Smooth muscle cell (in vitro differentiated cells): ENCODE data around the gene TSPAN12. TPM values are rescaled to one million over a fixed set of nuclear protein-coding genes. Genes with fewer than 3 reads are reported as not detected.

Source experiments
- DNase-seq: peaks from one replicate; lab custom pipeline; 2025; ENCODE audit not compliant: unreplicated experiment; lab: John Stamatoyannopoulos, UW
- H2AFZ ChIP-seq: fragments of 200-600 bp; sonication (generic); 2 replicates; pipeline ENCODE4 v1.6.0; 2016; ENCODE audit warnings: antibody characterized with exemption, low read depth, mild to moderate bottlenecking
- H3F3A ChIP-seq: fragments of 200-600 bp; sonication (generic); 2 replicates; pipeline ENCODE4 v1.6.0; 2017; ENCODE audit warnings: antibody characterized with exemption, low read depth
- H3K27ac ChIP-seq: fragments of 200-600 bp; sonication (generic); 2 replicates; pipeline ENCODE4 v1.5.1; 2016; ENCODE audit warnings: low read depth, mild to moderate bottlenecking
- H3K27me3 ChIP-seq: fragments of 200-600 bp; sonication (generic); 2 replicates; pipeline ENCODE4 v1.6.1; 2016; ENCODE audit warnings: low read depth, mild to moderate bottlenecking
- H3K36me3 ChIP-seq: fragments of 200-600 bp; sonication (generic); 2 replicates; pipeline ENCODE4 v1.5.1; 2016; ENCODE audit warnings: low read depth
- H3K4me1 ChIP-seq: fragments of 200-600 bp; sonication (generic); 2 replicates; pipeline ENCODE4 v1.5.1; 2016; ENCODE audit warnings: low read depth
- H3K4me2 ChIP-seq: fragments of 200-600 bp; sonication (generic); 2 replicates; pipeline ENCODE4 v1.6.0; 2016; ENCODE audit warnings: mild to moderate bottlenecking
- H3K4me3 ChIP-seq: fragments of 200-600 bp; sonication (generic); 2 replicates; pipeline ENCODE4 v1.5.1; 2016; ENCODE audit warnings: mild to moderate bottlenecking
- H3K79me2 ChIP-seq: fragments of 200-600 bp; sonication (generic); 2 replicates; pipeline ENCODE4 v1.6.0; 2016; ENCODE audit warnings: low read depth, mild to moderate bottlenecking
- H3K9ac ChIP-seq: fragments of 200-600 bp; sonication (generic); 2 replicates; pipeline ENCODE4 v1.6.0; 2016; ENCODE audit warnings: low read depth
- H3K9me3 ChIP-seq: fragments of 200-600 bp; sonication (generic); replicated peaks from 2 replicates; pipeline ENCODE4 v1.5.1; 2016; ENCODE audit warnings: low read depth
- H4K20me1 ChIP-seq: fragments of 200-600 bp; sonication (generic); 2 replicates; pipeline ENCODE4 v1.6.0; 2016; ENCODE audit warnings: low read depth
- WGBS: methylation state at CpG from one replicate; pipeline ENCODE4 v1.1.7; 2016; ENCODE audit warnings: low lambda C conversion rate; 5-methylcytosine and 5-hydroxymethylcytosine counted together
- polyA plus RNA-seq: library from polyadenylated mRNA; unstranded; fragments of >200 nt; fragmentation: Nextera tagmentation; extraction: Ambion mirVana; gene quantifications from 2 replicates; pipeline ENCODE4 v1.2.1, GENCODE V29; 2016
- total RNA-seq: library from RNA; depleted of rRNA; stranded (reverse); fragments of >200 nt; gene quantifications from 2 replicates; pipeline ENCODE4 v1.2.3, GENCODE V29; 2014
- TF ChIP-seq, protein P1 (sequence below): fragments of 200-600 bp; sonication (generic); IDR thresholded peaks from 2 replicates; pipeline ENCODE4 v1.5.1; 2017; ENCODE audit warnings: borderline replicate concordance, mild to moderate bottlenecking, antibody characterized with exemption; ENCODE audit not compliant: insufficient read depth, poor library complexity, severe bottlenecking

The TSPAN12 gene
- total and polyA plus RNA-seq, 2 experiments from 2014 or later = 3.7 to 5.8 TPM

DNA sequence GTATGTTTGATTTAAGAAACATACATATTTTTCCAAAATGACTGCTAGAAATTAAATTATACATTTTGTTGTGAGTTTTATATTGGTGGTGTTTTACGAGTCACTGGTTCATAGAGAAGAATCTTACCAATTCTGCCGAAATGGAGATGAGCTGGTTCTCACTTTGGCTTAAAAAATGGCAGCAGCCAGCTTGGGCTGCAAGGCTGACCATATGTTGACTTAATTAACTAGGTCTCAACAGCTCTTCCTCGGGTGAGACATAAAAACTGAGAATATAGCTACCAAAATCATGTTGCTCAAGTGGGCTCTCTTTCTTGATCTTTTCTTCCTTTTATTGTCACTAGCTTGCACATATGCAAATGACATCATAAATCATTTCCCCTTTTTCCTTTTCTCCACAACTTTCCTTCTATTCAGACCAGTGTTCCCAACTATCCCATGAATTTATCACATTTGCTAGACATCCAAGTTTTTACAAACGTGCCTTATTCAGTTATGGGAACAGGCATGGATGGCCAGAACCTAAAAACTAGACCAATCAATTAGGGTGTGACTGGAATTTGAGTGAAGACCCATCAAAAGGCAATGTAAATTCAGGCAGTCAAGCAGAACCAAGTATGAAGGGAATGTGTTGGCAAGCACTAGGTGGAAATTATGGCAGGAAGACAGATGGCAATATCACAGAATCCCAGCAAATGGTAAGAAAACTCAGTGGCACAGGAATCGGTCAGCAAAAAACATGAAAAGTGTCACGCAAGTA is 6.4 kb upstream of the TSPAN12 start:
- no peaks in the 10 kb centered on the region for H3K27me3 ChIP-seq
- H3F3A ChIP-seq = peaks cover 4% of the 10 kb centered on the region
- no peaks in the 10 kb centered on the region for H4K20me1 ChIP-seq
- no peak overlapping the region for H3K9ac ChIP-seq
- no peak overlapping the region for H3K4me2 ChIP-seq
- H3K79me2 ChIP-seq = no peaks in the 10 kb centered on the region
- no peak for DNase-seq
- peaks cover 11% of the 10 kb centered on the region for H3K4me1 ChIP-seq
- no peak overlapping the region for H3K27ac ChIP-seq
- H3K36me3 ChIP-seq = no peaks in the 10 kb centered on the region
- no peak overlapping the region for H2AFZ ChIP-seq
- WGBS = 95% methylated on average over 6 of the region's 6 CpGs
- no peaks in the 10 kb centered on the region for H3K9me3 ChIP-seq
- H3K4me3 ChIP-seq = no peak overlapping the region
- TF ChIP-seq, protein P1, sequence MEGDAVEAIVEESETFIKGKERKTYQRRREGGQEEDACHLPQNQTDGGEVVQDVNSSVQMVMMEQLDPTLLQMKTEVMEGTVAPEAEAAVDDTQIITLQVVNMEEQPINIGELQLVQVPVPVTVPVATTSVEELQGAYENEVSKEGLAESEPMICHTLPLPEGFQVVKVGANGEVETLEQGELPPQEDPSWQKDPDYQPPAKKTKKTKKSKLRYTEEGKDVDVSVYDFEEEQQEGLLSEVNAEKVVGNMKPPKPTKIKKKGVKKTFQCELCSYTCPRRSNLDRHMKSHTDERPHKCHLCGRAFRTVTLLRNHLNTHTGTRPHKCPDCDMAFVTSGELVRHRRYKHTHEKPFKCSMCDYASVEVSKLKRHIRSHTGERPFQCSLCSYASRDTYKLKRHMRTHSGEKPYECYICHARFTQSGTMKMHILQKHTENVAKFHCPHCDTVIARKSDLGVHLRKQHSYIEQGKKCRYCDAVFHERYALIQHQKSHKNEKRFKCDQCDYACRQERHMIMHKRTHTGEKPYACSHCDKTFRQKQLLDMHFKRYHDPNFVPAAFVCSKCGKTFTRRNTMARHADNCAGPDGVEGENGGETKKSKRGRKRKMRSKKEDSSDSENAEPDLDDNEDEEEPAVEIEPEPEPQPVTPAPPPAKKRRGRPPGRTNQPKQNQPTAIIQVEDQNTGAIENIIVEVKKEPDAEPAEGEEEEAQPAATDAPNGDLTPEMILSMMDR = no peak

DNA sequence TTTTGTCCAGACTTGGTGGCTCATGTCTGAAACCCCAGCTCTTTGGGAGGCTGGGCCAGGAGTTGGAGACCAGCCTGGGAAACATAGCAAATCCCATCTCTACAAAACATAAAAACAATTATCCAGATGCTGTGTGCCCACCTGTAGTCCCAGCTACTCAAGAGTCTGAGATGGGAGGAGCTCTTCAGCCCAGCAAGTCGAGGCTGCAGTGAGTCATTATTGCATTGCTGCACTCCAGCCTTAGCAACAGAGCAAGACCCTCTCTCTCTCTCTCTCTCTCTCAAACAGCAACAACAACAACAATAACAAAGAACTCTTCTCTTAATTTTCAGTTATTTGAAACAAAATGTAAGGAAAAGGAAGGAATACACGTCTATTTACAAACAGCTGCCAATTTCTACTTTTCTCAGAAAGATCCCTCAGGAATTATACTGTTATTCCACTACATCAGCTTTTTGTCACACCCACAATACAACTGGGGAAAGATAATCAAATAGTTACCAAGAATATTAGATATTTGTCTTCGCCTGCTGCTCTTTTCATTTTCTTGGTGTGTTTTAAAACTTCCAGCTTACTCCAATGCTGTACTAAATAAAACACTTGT is 5.1 kb upstream of the TSPAN12 start:
- Histone ChIP-seq H3K79me2 (no peaks in the 10 kb centered on the region), H3F3A (peaks cover 4% of the 10 kb centered on the region), H3K27me3 (no peaks in the 10 kb centered on the region), H3K9me3 (no peaks in the 10 kb centered on the region), H3K4me2 (no peak overlapping the region), H2AFZ (no peak overlapping the region), H3K4me3 (no peak overlapping the region), H3K4me1 (peaks cover 17% of the 10 kb centered on the region), H3K27ac (no peak overlapping the region), H4K20me1 (no peaks in the 10 kb centered on the region), H3K36me3 (no peaks in the 10 kb centered on the region), H3K9ac (no peak overlapping the region)
- 61% methylated on average over 3 of the region's 3 CpGs for WGBS
- TF ChIP-seq, protein P1 = no peak
- DNase-seq = no peak

DNA sequence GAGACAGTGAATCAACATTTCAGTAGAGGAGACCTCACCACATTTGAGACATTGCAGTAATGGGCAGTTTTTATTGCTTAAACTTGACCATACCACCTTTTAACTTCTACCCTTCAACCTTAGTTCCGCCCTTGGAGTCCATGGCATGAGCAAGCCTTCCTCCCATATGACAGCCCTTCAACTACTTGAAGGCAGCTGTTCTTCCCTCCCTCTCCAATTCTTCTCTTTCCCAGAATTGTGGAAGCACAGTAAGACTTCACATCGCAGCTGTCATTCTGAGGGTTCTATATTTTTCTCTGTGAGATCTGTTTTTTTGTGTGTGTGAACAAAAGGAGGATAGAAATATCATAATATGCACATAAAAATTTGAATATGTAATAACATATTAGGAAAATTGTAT is 2.2 kb upstream of the TSPAN12 start:
- Histone ChIP-seq H3K36me3 (no peaks in the 10 kb centered on the region), H3F3A (no peaks in the 10 kb centered on the region), H3K9me3 (no peaks in the 10 kb centered on the region), H3K79me2 (no peaks in the 10 kb centered on the region), H2AFZ (no peak overlapping the region), H3K4me2 (no peak overlapping the region), H3K27ac (no peak overlapping the region), H3K9ac (no peak overlapping the region), H4K20me1 (no peaks in the 10 kb centered on the region), H3K4me1 (peaks cover 12% of the 10 kb centered on the region), H3K27me3 (no peaks in the 10 kb centered on the region), H3K4me3 (no peak overlapping the region)
- no peak for DNase-seq
- WGBS = 96% methylated on average over 2 of the region's 2 CpGs
- TF ChIP-seq, protein P1 = no peak
